Glutamatergic neuron (in vitro differentiated cells): ENCODE results near the gene NFASC. TPM values are rescaled to one million over a fixed set of nuclear protein-coding genes. Genes with fewer than 3 reads are reported as not detected.

Experiments used
- DNase-seq: peaks from one replicate; pipeline ENCODE4 v3.0.0; 2022
- H3K27ac Mint-ChIP-seq: one replicate; pipeline ENCODE4 v1.8.0; 2020; ENCODE audit warnings: mild to moderate bottlenecking, mixed read lengths, inconsistent platforms; ENCODE audit not compliant: unreplicated experiment
- H3K27me3 Mint-ChIP-seq: one replicate; pipeline ENCODE4 v1.8.0; 2020; ENCODE audit warnings: mild to moderate bottlenecking, moderate library complexity, mixed read lengths, inconsistent platforms; ENCODE audit not compliant: unreplicated experiment
- H3K36me3 Mint-ChIP-seq: one replicate; pipeline ENCODE4 v1.8.0; 2020; ENCODE audit warnings: mild to moderate bottlenecking, mixed read lengths, inconsistent platforms; ENCODE audit not compliant: unreplicated experiment
- H3K4me1 Mint-ChIP-seq: one replicate; pipeline ENCODE4 v1.8.0; 2020; ENCODE audit warnings: mild to moderate bottlenecking, low read depth, mixed read lengths, inconsistent platforms; ENCODE audit not compliant: unreplicated experiment
- H3K4me3 Mint-ChIP-seq: one replicate; pipeline ENCODE4 v1.8.0; 2020; ENCODE audit warnings: mild to moderate bottlenecking, mixed read lengths, inconsistent platforms; ENCODE audit not compliant: unreplicated experiment
- H3K9me3 Mint-ChIP-seq: one replicate; pipeline ENCODE4 v1.8.0; 2020; ENCODE audit warnings: mild to moderate bottlenecking, moderate library complexity, mixed read lengths, inconsistent platforms; ENCODE audit not compliant: unreplicated experiment
- CTCF ChIP-seq: fragments of 200-600 bp; sonication (generic); IDR thresholded peaks from one replicate; pipeline ENCODE4 v1.5.0; 2021; ENCODE audit not compliant: partially characterized antibody, unreplicated experiment
- total RNA-seq: library from RNA; stranded (reverse); fragmentation: NEBNext Ultra II Directional; extraction: Animal tissue kit (Norgen Biotek cat#: 25700); gene quantifications from one replicate; pipeline ENCODE4 v1.2.1, GENCODE V29; 2021; ENCODE audit not compliant: unreplicated experiment

NFASC gene
- total RNA-seq, 1 donor from 2014 or later, result 301 TPM

GRCh38 chr1:204936765-204937164, 66.1 kb downstream of the NFASC start:
- H3K27ac Mint-ChIP-seq, result no peak overlapping the region
- no peak for TF ChIP-seq CTCF
- H3K4me3 Mint-ChIP-seq, result no peak overlapping the region
- peaks cover 9% of the 10 kb centered on the region for H3K36me3 Mint-ChIP-seq
- peaks cover 3% of the 10 kb centered on the region for H3K9me3 Mint-ChIP-seq
- peaks cover 4% of the 10 kb centered on the region for H3K27me3 Mint-ChIP-seq
- no peak for DNase-seq
- H3K4me1 Mint-ChIP-seq, result peaks cover 8% of the 10 kb centered on the region

GRCh38 chr1:204937901-204938300, 67.2 kb downstream of the NFASC start:
- peaks cover 4% of the 10 kb centered on the region for H3K27me3 Mint-ChIP-seq
- H3K9me3 Mint-ChIP-seq, result peaks cover 3% of the 10 kb centered on the region
- H3K4me3 Mint-ChIP-seq, result no peak overlapping the region
- no peak overlapping the region for H3K27ac Mint-ChIP-seq
- no peak for DNase-seq
- peaks cover 9% of the 10 kb centered on the region for H3K36me3 Mint-ChIP-seq
- H3K4me1 Mint-ChIP-seq, result peaks cover 8% of the 10 kb centered on the region
- no peak for TF ChIP-seq CTCF

- H3K27me3 Mint-ChIP-seq, result peaks cover 4% of the 10 kb centered on the region
- peaks cover 3% of the 10 kb centered on the region for H3K9me3 Mint-ChIP-seq
- no peak for DNase-seq
- peaks cover 9% of the 10 kb centered on the region for H3K36me3 Mint-ChIP-seq
- TF ChIP-seq CTCF, result no peak
- H3K4me3 Mint-ChIP-seq, result no peak overlapping the region
- peaks cover 14% of the 10 kb centered on the region for H3K4me1 Mint-ChIP-seq
- no peak overlapping the region for H3K27ac Mint-ChIP-seq
Measured at GRCh38 chr1:204940591-204940990, 69.9 kb downstream of the NFASC start.

GRCh38 chr1:204941421-204942338, 71.0 kb downstream of the NFASC start:
- H3K27ac Mint-ChIP-seq, result no peak overlapping the region
- H3K4me3 Mint-ChIP-seq, result no peak overlapping the region
- H3K4me1 Mint-ChIP-seq, result peaks cover 17% of the 10 kb centered on the region
- peaks cover 3% of the 10 kb centered on the region for H3K9me3 Mint-ChIP-seq
- H3K27me3 Mint-ChIP-seq, result peaks cover 4% of the 10 kb centered on the region
- H3K36me3 Mint-ChIP-seq, result peaks cover 9% of the 10 kb centered on the region
- peak; percentile 89 for DNase-seq
- peak; percentile 96 for TF ChIP-seq CTCF

GRCh38 chr1:204943495-204943894, 72.8 kb downstream of the NFASC start:
- Mint-ChIP-seq H3K27me3 (peaks cover 4% of the 10 kb centered on the region), H3K27ac (no peak overlapping the region), H3K36me3 (peaks cover 11% of the 10 kb centered on the region), H3K9me3 (peaks cover 5% of the 10 kb centered on the region), H3K4me3 (no peak overlapping the region), H3K4me1 (peaks cover 16% of the 10 kb centered on the region)
- DNase-seq, result no peak
- no peak for TF ChIP-seq CTCF
